ENCODE measurements around the gene AZGP1.
"Not testable (repeated sequence)": the region's sequence is repeated elsewhere in the genome, so short reads cannot be mapped to it uniquely, and the experiment has no call there.

AZGP1 gene

DNA sequence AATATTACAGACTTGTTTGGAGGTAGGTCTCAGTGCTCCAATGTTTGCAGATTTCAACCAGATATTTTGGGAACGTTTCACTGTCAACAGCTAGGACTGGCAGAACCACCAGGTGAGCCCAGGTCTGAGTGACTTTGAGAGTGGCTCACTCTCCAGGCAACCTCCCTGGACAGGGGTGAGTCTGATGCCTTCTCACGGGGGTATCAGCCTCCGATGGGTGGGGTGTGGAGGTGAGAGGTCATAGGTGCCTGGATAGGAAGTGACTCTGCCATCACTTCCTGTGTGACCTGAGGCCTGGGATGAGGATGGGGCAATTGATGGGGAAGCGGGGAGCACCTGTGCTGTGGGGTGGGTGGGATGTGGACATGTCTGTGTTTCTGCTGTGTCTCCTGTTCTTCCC, 4.6 kb downstream of the AZGP1 start:
- no peak for TF ChIP-seq CTCF (IDR thresholded peaks at IDR 0.05; ENCODE audit: low read depth, low read length)
- H3K4me3 ChIP-seq (replicated peaks in 1 of 2; ENCODE audit: low read depth in 2 of 2, low read length in 2 of 2) = no peak overlapping the region
- DNase-seq (ENCODE audit: low read depth in 2 of 2) = no peak

- not testable (repeated sequence) for H3K4me3 ChIP-seq (replicated peaks in 1 of 2; ENCODE audit: low read depth in 2 of 2, low read length in 2 of 2); DNase-seq (ENCODE audit: low read depth in 2 of 2)
These were observed 6.0 kb downstream of the AZGP1 start for GRCh38 chr7:99969813-99970212.

DNA sequence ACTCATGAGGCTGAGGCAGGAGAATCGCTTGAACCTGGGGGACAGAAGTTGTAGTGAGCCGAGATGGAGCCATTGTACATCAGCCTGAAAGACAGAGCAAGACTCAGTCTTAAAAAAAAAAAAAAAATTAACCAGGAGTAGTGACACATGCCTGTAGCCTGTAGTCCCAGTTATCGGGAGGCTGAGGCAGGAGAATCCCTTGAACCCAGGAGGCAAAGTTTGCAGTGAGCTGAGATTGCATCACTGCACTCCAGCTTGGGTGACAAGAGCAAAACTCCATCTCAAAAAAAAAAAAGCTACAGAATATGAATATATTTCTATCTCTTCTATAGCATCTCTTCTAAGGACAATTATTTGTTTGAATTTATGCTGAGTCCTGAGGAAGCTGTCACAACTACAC, 6.5 kb downstream of the AZGP1 start:
- no peak for TF ChIP-seq CTCF (IDR thresholded peaks at IDR 0.05; ENCODE audit: low read depth, low read length)
- no peak for DNase-seq (ENCODE audit: low read depth in 2 of 2)
- no peak overlapping the region for H3K4me3 ChIP-seq (replicated peaks in 1 of 2; ENCODE audit: low read depth in 2 of 2, low read length in 2 of 2)

DNA sequence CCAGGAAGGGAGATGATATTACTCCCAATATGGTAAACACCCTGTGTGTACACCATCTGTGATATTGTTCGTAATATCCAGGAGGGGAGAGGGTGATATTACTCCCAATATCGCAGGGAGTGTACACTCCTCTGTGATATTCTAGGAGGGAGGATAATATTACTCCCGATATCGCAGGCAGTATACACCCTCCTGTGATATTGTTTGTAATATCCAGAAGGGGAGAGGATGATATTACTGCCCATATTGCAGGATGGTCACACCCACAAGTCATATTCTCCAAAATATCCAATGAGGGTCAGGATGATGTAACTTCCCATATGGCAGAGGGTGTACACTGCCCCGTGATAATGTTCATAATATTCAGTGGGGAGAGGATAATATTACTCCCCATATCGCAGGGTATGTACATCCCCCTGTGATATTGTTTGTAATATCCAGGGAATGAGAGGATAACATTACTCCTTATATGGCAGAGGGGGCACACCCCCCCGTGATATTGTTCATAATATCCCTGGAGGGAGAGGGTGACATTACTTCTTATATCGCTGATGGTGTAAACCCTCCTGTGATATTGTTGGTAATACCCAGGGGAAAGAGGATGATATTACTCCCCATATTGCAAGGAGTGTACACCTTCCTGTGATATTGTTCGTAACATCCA, 17.1 kb downstream of the AZGP1 start:
- DNase-seq (ENCODE audit: low read depth in 2 of 2) = no peak
- no peak for TF ChIP-seq CTCF (IDR thresholded peaks at IDR 0.05; ENCODE audit: low read depth, low read length)
- H3K4me3 ChIP-seq (replicated peaks in 1 of 2; ENCODE audit: low read depth in 2 of 2, low read length in 2 of 2) = no peak overlapping the region

DNA sequence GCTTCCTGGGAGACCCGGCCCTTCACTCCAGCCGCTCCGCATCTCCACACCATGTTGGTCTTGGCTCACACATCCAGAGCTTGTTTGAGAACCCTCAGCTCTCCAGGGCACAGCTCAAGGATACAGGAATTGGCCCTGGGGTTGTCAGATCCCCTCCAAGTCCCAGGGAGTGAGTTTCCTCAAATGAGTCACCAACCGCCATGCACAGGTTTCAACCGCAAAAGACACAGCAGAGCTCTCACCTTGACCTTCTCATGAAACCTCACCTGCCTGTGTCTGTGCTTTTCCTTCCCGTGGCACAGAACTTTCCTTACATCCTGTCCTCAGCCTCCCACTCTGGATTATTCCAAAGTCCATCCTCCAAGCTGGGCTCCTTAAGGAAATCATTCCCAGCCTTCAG, 20.6 kb downstream of the AZGP1 start:
- no peak for DNase-seq (ENCODE audit: low read depth in 2 of 2)
- no peak for TF ChIP-seq CTCF (IDR thresholded peaks at IDR 0.05; ENCODE audit: low read depth, low read length)
- no peak overlapping the region for H3K4me3 ChIP-seq (replicated peaks in 1 of 2; ENCODE audit: low read depth in 2 of 2, low read length in 2 of 2)

DNA sequence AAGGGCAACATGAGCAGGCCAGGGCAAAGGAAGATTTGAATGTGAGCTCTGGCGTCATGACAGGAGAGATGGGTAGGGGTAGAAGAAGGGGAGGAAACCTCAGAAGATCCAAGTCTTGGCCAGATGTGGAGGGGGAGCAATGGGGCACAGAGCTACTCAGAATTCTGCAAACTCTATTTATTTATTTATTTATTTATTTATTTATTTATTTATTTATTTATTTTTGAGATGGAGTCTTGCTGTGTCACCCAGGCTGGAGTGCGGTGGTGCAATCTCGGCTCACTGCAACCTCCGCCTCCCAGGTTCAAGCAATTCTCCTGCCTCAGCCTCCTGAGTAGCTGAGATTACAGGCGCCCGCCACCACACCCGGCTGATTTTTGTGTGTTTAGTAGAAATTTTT, 21.2 kb downstream of the AZGP1 start:
- not testable (repeated sequence) for H3K4me3 ChIP-seq (replicated peaks in 1 of 2; ENCODE audit: low read depth in 2 of 2, low read length in 2 of 2); DNase-seq (ENCODE audit: low read depth in 2 of 2)

- TF ChIP-seq CTCF (IDR thresholded peaks at IDR 0.05; ENCODE audit: low read depth, low read length) = no peak
- DNase-seq (ENCODE audit: low read depth in 2 of 2) = peak; percentile 57 to 81
- no peak overlapping the region for H3K4me3 ChIP-seq (replicated peaks in 1 of 2; ENCODE audit: low read depth in 2 of 2, low read length in 2 of 2)
These were observed 22.2 kb downstream of the AZGP1 start for GRCh38 chr7:99953649-99954048.

DNA sequence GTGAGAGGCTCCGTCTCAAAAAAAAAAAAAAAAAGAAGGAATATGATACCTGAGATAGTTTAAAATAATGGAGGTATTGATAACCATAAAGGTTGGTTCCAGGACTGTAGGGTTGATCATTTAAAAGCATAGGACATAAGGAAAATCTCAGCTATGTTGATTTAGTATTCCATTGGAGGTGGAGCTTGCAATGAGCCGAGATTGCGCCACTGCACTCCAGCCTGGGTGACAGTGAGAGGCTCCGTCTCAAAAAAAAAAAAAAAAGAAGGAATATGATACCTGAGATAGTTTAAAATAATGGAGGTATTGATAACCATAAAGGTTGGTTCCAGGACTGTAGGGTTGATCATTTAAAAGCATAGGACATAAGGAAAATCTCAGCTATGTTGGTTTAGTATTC, 23.2 kb downstream of the AZGP1 start:
- not testable (repeated sequence) for DNase-seq (ENCODE audit: low read depth in 2 of 2); H3K4me3 ChIP-seq (replicated peaks in 1 of 2; ENCODE audit: low read depth in 2 of 2, low read length in 2 of 2)

DNA sequence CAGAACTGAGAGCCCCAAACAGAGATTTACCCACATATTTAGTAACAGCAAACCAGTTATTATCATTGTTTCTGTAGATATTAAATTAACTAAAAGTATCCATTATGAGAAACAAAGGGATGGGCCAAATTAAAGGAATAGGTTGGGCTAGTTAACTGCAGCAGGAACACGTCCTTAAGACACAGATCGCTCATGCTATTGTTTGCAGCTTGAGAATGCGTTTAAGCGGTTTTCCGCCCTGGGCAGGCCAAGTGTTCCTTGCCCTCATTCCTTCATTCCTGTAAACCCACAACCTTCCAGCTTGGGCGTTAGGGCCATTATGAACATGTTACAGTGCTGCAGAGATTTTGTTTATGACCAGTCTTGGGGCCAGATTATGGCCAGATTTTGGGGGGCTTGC, 25.0 kb downstream of the AZGP1 start:
- not testable (repeated sequence) for H3K4me3 ChIP-seq (replicated peaks in 1 of 2; ENCODE audit: low read depth in 2 of 2, low read length in 2 of 2); DNase-seq (ENCODE audit: low read depth in 2 of 2)
